ENCODE results near the gene DCDC2C. TPM values are rescaled to one million over a fixed set of nuclear protein-coding genes. Genes with fewer than 3 reads are reported as not detected.

DCDC2C gene
- total RNA-seq, 1 experiment from 2014 or later = not detected

DNA sequence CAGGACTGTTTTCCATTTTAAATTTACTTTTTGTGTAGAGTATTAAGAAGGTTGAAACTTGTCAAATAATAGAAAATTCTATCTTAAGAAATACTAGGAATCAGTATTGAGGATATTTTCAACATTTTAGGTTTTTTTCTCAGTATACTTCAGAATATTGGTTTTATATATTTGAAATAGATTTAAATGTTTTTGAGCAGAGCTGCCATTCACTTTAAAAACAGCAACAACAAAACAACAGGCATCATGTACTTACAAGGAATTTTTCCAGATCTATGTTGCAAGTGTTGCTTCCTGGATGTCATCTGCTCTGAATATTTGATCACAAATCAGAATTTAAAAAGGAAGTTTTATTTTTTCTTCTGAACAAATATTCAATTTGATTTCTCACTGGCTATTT is 84.4 kb downstream of the DCDC2C start:
- POLR2A ChIA-PET = no interaction called here

DNA sequence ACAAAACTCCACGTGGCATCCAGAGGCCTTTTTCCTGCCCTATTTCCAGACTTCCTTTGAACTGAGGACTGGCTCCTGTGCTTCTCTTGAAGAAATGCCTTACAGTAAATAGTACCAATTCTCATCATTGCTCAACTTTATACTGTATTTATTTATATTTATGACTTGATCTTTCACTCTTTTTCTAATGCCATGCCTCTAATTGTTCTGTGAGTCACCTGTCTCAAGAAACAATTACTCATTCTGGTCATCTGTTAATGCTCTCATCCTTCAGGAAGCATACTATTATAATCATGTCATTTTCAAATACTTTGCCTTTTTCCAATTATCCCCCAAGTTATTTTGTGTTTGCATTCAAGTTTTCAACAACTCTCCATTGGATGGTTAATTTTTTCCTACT is 85.9 kb downstream of the DCDC2C start:
- peaks cover 20% of the 10 kb centered on the region for H3K4me1 Mint-ChIP-seq (ENCODE audit: insufficient read depth, unreplicated experiment)
- CTCF ChIA-PET = interaction anchor here (1.4 kb wide), 1 partner anchor 10 kb away, joined by 4 read pairs; no protein-coding TSS in a partner anchor
- no peaks in the 10 kb centered on the region for H3K27me3 Mint-ChIP-seq (ENCODE audit: insufficient read depth, unreplicated experiment)
- no TSS peak for BruUV-seq (replicated peaks)
- intact Hi-C loops (cut with micrococcal nuclease) = no loop called here
- DNase-seq (ENCODE audit: unreplicated experiment) = peak; percentile 38
- POLR2A ChIA-PET = no interaction called here
- H3K4me3 Mint-ChIP-seq (ENCODE audit: unreplicated experiment) = no peak overlapping the region
- no peak overlapping the region for H3K27ac Mint-ChIP-seq (ENCODE audit: low read depth, unreplicated experiment)
- TF ChIP-seq, protein P1, sequence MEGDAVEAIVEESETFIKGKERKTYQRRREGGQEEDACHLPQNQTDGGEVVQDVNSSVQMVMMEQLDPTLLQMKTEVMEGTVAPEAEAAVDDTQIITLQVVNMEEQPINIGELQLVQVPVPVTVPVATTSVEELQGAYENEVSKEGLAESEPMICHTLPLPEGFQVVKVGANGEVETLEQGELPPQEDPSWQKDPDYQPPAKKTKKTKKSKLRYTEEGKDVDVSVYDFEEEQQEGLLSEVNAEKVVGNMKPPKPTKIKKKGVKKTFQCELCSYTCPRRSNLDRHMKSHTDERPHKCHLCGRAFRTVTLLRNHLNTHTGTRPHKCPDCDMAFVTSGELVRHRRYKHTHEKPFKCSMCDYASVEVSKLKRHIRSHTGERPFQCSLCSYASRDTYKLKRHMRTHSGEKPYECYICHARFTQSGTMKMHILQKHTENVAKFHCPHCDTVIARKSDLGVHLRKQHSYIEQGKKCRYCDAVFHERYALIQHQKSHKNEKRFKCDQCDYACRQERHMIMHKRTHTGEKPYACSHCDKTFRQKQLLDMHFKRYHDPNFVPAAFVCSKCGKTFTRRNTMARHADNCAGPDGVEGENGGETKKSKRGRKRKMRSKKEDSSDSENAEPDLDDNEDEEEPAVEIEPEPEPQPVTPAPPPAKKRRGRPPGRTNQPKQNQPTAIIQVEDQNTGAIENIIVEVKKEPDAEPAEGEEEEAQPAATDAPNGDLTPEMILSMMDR (IDR thresholded peaks at IDR 0.05; ENCODE audit: unreplicated experiment) = no peak
- no peaks in the 10 kb centered on the region for H3K9me3 Mint-ChIP-seq (ENCODE audit: unreplicated experiment)
- H3K36me3 Mint-ChIP-seq (ENCODE audit: insufficient read depth, unreplicated experiment) = no peaks in the 10 kb centered on the region

More for the DNA sequence above, 84.4 kb downstream of the DCDC2C start:
- intact Hi-C loops (cut with micrococcal nuclease) = no loop called here
- no peak for DNase-seq (ENCODE audit: unreplicated experiment)
- no peak overlapping the region for H3K27ac Mint-ChIP-seq (ENCODE audit: low read depth, unreplicated experiment)
- H3K4me1 Mint-ChIP-seq (ENCODE audit: insufficient read depth, unreplicated experiment) = peaks cover 20% of the 10 kb centered on the region
- no peaks in the 10 kb centered on the region for H3K27me3 Mint-ChIP-seq (ENCODE audit: insufficient read depth, unreplicated experiment)
- H3K9me3 Mint-ChIP-seq (ENCODE audit: unreplicated experiment) = no peaks in the 10 kb centered on the region
- H3K36me3 Mint-ChIP-seq (ENCODE audit: insufficient read depth, unreplicated experiment) = no peaks in the 10 kb centered on the region
- CTCF ChIA-PET = no interaction called here
- TF ChIP-seq, protein P1 (IDR thresholded peaks at IDR 0.05; ENCODE audit: unreplicated experiment) = no peak
- H3K4me3 Mint-ChIP-seq (ENCODE audit: unreplicated experiment) = no peak overlapping the region
- no TSS peak for BruUV-seq (replicated peaks)

DNA sequence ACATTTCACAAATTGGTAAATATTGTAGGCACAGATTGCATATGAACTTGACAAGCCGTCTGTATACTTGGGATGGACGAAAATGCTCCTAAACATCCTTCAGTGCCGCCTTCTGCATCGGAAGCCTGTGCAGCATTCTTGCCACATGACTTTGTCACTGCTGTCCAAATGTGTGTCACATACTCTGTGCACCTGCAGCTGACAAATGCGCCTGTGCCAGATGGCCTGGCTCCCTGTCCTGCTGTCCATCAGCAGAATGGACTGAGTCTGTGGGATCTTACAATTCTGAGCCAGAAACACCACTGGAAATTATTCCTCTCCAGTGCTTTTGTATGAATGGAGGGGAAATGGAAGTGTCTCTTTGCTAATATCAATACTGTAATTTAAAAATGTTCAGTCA is 89.9 kb downstream of the DCDC2C start:
- intact Hi-C loops (cut with micrococcal nuclease) = no loop called here
- H3K4me3 Mint-ChIP-seq (ENCODE audit: unreplicated experiment) = no peak overlapping the region
- no peaks in the 10 kb centered on the region for H3K9me3 Mint-ChIP-seq (ENCODE audit: unreplicated experiment)
- peaks cover 8% of the 10 kb centered on the region for H3K4me1 Mint-ChIP-seq (ENCODE audit: insufficient read depth, unreplicated experiment)
- no peaks in the 10 kb centered on the region for H3K36me3 Mint-ChIP-seq (ENCODE audit: insufficient read depth, unreplicated experiment)
- no peaks in the 10 kb centered on the region for H3K27me3 Mint-ChIP-seq (ENCODE audit: insufficient read depth, unreplicated experiment)
- no TSS peak for BruUV-seq (replicated peaks)
- POLR2A ChIA-PET = interaction anchor here (0.6 kb wide), 1 partner anchor 1114 kb away, joined by 3 read pairs; no protein-coding TSS in a partner anchor
- no peak for DNase-seq (ENCODE audit: unreplicated experiment)
- H3K27ac Mint-ChIP-seq (ENCODE audit: low read depth, unreplicated experiment) = no peak overlapping the region
- TF ChIP-seq, protein P1 (IDR thresholded peaks at IDR 0.05; ENCODE audit: unreplicated experiment) = no peak
- CTCF ChIA-PET = no interaction called here

DNA sequence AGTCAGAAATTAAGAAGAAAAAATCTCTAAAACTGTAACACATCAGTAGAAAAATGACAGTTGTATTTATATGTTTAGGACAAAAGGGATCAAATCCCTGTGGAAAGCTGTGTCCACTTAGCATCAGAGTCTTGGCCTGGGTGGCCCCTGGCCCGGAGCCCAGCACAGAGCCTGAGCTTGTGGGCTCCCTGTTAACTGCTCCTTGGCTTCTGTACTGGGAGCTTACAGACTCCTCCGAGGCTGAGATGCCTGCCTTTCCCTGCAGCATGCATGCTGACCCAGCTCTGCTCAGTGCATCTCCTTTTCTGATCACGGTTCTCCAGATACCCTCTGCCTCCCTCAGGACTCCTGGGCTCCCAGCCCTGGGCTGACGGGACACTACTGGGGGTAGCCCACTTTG is 98.1 kb downstream of the DCDC2C start:
- H3K27me3 Mint-ChIP-seq (ENCODE audit: insufficient read depth, unreplicated experiment) = no peaks in the 10 kb centered on the region
- intact Hi-C loops (cut with micrococcal nuclease) = no loop called here
- ChIA-PET CTCF (interaction anchor here (1.2 kb wide), 1 partner anchor 17 kb away, joined by 5 read pairs; no protein-coding TSS in a partner anchor), POLR2A (no interaction called here)
- DNase-seq (ENCODE audit: unreplicated experiment) = no peak
- H3K27ac Mint-ChIP-seq (ENCODE audit: low read depth, unreplicated experiment) = no peak overlapping the region
- BruUV-seq (replicated peaks) = no TSS peak
- peaks cover 7% of the 10 kb centered on the region for H3K9me3 Mint-ChIP-seq (ENCODE audit: unreplicated experiment)
- no peak overlapping the region for H3K4me3 Mint-ChIP-seq (ENCODE audit: unreplicated experiment)
- TF ChIP-seq, protein P1 (IDR thresholded peaks at IDR 0.05; ENCODE audit: unreplicated experiment) = no peak
- H3K36me3 Mint-ChIP-seq (ENCODE audit: insufficient read depth, unreplicated experiment) = no peaks in the 10 kb centered on the region
- no peaks in the 10 kb centered on the region for H3K4me1 Mint-ChIP-seq (ENCODE audit: insufficient read depth, unreplicated experiment)

Data from MCF 10A (cell line).